ENCODE results near the gene OR52A5.

- no peak for TF ChIP-seq SPI1 (IDR thresholded peaks at IDR 0.05; ENCODE audit: borderline replicate concordance, insufficient read depth, low read depth, low read length)
- no peak for TF ChIP-seq MAX (IDR thresholded peaks at IDR 0.05; ENCODE audit: low read depth, low read length)
- no peak for TF ChIP-seq CTCF (IDR thresholded peaks at IDR 0.05 in 2 of 3, conservative IDR thresholded peaks at IDR 0.05 in 1 of 3; ENCODE audit: control insufficient read depth in 2 of 3, extremely low read depth in 1 of 3, insufficient read depth in 1 of 3, low read depth in 3 of 3, low read length in 3 of 3)
- TF ChIP-seq SMC3 (IDR thresholded peaks at IDR 0.05; ENCODE audit: borderline replicate concordance, low read length): no peak
- no peak for TF ChIP-seq BCL3 (IDR thresholded peaks at IDR 0.05; ENCODE audit: borderline replicate concordance, insufficient read depth, low read depth, low read length, poor library complexity, severe bottlenecking)
- TF ChIP-seq ATF3 (IDR thresholded peaks at IDR 0.05; ENCODE audit: borderline replicate concordance, extremely low read depth, low read depth, low read length): no peak
- TF ChIP-seq HDAC6 (IDR thresholded peaks at IDR 0.05; ENCODE audit: unreplicated experiment): no peak
- TF ChIP-seq JUND (IDR thresholded peaks at IDR 0.05; ENCODE audit: low read depth, low read length): no peak
- no peak for TF ChIP-seq BRCA1 (IDR thresholded peaks at IDR 0.05; ENCODE audit: low read depth, low read length)
- no peak for TF ChIP-seq EP300 (IDR thresholded peaks at IDR 0.05; ENCODE audit: borderline replicate concordance in 1 of 2, control insufficient read depth in 1 of 2, low read depth in 2 of 2, low read length in 2 of 2)
- TF ChIP-seq RAD21 (IDR thresholded peaks at IDR 0.05; ENCODE audit: insufficient read depth, low read depth, low read length): no peak
- TF ChIP-seq ZBTB40 (IDR thresholded peaks at IDR 0.05; ENCODE audit: borderline replicate concordance): no peak
- TF ChIP-seq SMARCA5 (IDR thresholded peaks at IDR 0.05): no peak
- no peak for TF ChIP-seq MTA3 (IDR thresholded peaks at IDR 0.05; ENCODE audit: borderline replicate concordance, low read length)
Measured at GRCh38 chr11:5115339-5115738, 22.8 kb downstream of the OR52A5 start.
